VCaP (cell line): Measurements from ENCODE around the gene CTNNA3.

Experiments
- H3K27ac ChIP-seq: fragments of 450-650 bp; 2 replicates; pipeline ENCODE4 v1.5.1; 2017
- TF ChIP-seq, protein P1 (sequence below): fragments of 450-650 bp; conservative IDR thresholded peaks from 2 replicates; pipeline ENCODE4 v1.5.1; 2017; ENCODE audit warnings: mild to moderate bottlenecking, moderate library complexity

The CTNNA3 gene

DNA sequence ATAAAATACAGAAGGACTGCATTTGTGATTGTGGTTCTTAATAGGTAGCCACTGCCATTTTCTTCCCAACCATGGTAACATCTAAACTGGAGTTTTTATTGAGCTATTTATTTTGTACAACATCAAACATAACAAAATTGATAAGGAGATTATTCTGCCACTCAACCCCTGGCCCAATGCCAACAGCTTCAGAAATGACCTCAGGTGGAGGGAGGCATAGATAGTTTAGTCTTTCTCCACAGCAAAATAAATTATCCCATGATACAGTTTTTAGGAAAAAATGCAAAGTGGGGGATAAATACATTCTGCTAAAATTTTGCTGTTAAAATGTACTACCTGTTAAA lies 712.5 kb downstream of the CTNNA3 start:
- TF ChIP-seq, protein P1, sequence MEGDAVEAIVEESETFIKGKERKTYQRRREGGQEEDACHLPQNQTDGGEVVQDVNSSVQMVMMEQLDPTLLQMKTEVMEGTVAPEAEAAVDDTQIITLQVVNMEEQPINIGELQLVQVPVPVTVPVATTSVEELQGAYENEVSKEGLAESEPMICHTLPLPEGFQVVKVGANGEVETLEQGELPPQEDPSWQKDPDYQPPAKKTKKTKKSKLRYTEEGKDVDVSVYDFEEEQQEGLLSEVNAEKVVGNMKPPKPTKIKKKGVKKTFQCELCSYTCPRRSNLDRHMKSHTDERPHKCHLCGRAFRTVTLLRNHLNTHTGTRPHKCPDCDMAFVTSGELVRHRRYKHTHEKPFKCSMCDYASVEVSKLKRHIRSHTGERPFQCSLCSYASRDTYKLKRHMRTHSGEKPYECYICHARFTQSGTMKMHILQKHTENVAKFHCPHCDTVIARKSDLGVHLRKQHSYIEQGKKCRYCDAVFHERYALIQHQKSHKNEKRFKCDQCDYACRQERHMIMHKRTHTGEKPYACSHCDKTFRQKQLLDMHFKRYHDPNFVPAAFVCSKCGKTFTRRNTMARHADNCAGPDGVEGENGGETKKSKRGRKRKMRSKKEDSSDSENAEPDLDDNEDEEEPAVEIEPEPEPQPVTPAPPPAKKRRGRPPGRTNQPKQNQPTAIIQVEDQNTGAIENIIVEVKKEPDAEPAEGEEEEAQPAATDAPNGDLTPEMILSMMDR: no peak
- H3K27ac ChIP-seq: peak overlapping the region; percentile 94

DNA sequence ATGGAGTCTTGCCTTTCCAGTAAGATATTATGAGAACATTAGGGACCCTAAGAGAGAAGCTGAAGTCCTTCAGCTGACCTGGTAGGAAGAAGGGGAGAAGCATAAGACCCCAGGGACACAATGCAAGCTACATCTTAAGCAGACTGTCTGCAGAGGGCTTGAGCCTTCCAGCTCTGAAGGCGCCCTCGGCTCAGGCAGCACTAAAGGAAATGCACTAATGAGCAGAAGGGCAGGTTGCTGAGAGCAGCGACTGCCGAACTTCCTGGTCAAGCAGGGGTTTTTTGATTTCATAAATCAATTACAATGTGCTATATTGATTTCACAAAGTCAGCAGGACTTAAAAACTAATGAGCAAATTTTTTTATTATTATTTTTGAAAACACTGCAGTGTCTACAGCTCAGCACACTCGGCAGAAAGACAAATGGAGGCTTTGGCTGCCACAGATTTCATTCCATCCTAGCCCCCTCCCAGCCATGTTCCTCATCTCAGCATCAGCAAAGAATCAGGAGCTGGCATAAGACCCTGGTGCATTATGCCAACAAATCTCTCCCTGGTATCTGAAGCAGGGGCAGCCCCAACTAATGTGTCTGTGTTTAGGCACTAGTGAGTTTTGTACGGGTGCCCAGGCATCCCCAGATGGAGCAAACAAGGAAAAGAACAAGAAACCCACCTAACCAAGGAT lies 713.1 kb downstream of the CTNNA3 start:
- TF ChIP-seq, protein P1: no peak
- peak overlapping the region; percentile 94 for H3K27ac ChIP-seq

DNA sequence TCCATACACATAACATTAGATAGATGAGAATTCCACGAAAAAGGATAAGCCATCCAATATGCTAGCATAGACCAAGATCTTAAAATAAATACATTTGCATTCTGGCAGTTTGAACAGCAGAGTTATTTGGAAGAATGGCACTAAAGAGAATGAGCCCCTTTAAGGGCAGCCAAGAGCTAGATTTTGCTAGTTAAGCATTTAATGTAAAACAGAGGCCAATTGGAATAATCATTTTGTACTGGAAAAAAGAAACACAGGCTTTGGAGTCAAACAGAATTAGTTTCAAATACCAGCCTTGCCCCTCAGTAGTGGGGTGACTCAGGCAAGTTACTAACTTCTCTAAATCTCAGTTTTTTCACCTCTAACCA lies 714.0 kb downstream of the CTNNA3 start:
- peak overlapping the region; percentile 94 for H3K27ac ChIP-seq
- TF ChIP-seq, protein P1: no peak

DNA sequence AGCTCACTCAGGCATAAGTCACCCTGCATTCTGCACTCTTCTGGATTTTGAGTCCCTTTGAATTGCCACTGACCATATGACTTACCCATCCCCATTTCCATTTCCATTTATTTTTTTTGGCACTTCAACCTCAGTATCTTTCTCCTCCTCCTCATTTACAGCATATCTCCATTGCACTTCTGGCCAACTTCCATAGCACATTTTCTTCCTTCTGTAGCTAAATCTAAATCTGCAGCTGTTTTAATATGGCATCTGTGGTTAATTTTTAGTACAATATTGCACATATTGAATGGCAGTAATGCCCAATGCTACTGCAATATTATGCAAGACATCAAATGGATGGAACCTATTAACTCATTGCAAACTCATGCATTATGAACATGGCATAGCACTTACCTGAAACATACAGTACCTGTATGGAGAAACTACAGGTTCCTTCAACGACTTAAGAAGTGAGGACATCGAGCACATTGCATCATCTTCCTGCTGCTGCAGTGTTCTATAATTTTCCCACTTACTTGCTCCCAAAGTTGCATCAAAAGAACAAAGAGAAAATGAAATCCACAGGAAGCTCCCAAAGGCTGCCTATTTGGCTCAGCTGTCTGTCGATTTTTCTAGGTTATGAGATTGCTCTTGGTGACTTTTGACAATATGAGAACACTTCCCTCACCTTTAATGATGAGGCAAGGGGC lies 714.5 kb downstream of the CTNNA3 start:
- TF ChIP-seq, protein P1: no peak
- H3K27ac ChIP-seq: peak overlapping the region; percentile 94

DNA sequence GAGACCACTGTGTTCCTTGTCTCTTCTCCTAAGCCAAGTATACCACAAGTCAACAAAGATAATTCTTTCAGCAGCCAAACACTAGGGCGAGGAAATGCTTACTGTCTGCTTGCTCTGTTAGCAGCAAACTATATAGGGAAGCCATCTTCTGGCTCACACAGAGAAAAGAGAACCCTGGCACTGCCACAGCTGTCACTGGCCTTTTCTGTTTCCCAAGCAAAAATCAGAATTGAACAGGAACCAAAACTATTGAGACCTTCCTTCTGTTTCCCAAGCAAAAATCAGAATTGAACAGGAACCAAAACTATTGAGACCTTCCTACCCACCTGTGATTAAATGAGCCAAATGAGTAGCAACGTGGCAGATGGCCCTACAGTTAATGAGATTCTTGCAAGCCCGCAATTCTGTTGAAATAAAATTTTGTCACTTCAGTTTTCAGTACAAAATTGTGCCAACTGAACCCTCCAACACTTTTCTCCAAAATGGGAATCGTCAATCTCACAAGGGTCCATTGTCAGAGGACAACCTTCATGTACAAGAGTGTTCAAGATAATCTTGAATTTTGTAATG lies 715.7 kb downstream of the CTNNA3 start:
- peak overlapping the region; percentile 94 for H3K27ac ChIP-seq
- TF ChIP-seq, protein P1: no peak

DNA sequence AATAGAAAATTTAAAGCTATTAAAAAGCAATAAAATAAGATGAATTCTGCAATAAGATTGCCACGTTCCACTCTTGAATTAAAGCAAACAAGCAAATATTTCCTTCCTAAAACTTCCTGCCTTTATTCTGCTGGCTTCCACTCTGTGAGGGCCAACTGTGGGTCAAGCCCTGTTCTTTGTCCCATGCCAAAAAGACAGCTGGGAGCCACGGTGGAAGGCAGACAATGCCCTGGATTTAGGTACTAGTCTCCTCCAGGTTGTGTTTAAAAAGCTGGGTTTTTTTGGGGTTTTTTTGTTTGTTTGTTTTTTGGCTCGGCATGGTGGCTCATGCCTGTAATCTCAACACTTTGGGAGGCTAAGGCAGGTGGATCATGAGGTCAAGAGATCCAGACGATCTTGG lies 731.0 kb downstream of the CTNNA3 start:
- no peak overlapping the region for H3K27ac ChIP-seq
- TF ChIP-seq, protein P1: no peak

DNA sequence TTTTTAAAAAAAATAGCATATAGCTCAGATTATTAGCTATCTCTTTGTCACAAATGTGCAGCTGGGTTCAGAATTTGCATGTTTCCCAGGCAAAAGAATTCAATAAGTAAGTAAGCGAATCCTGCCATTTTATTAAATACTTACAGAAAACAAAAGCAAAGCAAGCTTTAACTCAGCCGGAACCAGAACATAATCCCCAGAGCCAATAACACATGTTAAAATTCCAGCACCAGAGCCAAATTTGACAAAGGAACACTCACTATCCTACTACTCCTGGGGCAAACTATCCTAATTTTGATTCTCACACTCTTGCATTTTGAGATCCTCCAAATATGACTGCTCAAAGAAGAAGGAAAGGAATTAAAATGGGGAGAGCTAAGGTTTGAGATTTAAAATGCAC lies 737.5 kb downstream of the CTNNA3 start:
- TF ChIP-seq, protein P1: no peak
- no peak overlapping the region for H3K27ac ChIP-seq
